DOHH2 (cell line): ENCODE measurements around the gene ARHGEF25.

Experiments
- EZH2phosphoT487 ChIP-seq: fragments of 200-600 bp; sonication (generic); IDR thresholded peaks from 2 replicates; pipeline ENCODE4 v1.6.1; 2017; ENCODE audit warnings: borderline replicate concordance, mild to moderate bottlenecking, antibody characterized with exemption, low read length, moderate library complexity, mixed read lengths
- TF ChIP-seq, protein P1 (sequence below): fragments of 200-600 bp; sonication (generic); IDR thresholded peaks from one replicate; pipeline ENCODE4 v1.5.1; 2014; ENCODE audit warnings: antibody characterized with exemption, mild to moderate bottlenecking, low read depth, low read length; ENCODE audit not compliant: poor library complexity, severe bottlenecking

DNA sequence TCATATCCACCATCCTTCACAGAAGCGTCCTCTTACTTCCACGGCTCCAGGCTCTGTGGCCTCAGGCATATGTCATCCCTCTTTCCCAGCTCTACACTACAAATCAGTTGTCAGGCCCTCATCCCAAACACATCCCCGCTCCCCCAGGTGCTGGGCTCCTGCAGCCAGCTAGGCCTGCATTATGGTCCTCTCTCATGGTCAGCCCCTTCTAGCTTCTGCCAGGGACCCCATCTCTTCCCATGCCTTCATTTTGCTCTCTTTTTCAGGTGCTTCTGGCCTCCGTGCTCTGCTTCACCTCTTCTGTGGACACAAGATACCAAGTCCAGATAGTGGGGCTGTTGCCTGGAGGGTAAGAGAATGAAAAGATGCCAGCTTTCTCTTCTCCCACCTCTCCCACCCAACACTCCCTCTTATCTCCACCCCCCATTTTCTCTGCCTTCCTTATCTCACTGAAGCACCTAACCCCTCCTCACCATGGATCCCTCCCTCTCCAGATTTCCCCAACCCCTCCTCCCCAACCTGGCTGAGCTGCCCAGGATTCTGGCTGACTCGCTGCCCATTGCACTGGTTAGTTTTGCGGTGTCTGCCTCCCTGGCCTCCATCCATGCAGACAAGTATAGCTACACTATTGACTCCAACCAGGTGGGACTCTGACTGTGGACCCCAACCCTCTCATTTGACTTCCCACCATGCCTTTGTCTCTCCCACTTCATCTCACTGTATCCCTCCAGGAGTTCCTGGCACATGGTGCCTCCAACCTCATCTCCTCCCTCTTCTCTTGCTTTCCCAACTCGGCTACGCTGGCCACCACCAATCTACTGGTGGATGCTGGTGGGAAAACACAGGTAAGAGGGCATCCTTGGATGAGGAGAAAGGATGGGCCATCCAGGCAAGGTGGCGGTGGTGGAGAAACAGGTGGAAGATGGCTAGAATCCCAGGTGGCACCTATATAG lies 11.3 kb downstream of the ARHGEF25 start:
- TF ChIP-seq, protein P1, sequence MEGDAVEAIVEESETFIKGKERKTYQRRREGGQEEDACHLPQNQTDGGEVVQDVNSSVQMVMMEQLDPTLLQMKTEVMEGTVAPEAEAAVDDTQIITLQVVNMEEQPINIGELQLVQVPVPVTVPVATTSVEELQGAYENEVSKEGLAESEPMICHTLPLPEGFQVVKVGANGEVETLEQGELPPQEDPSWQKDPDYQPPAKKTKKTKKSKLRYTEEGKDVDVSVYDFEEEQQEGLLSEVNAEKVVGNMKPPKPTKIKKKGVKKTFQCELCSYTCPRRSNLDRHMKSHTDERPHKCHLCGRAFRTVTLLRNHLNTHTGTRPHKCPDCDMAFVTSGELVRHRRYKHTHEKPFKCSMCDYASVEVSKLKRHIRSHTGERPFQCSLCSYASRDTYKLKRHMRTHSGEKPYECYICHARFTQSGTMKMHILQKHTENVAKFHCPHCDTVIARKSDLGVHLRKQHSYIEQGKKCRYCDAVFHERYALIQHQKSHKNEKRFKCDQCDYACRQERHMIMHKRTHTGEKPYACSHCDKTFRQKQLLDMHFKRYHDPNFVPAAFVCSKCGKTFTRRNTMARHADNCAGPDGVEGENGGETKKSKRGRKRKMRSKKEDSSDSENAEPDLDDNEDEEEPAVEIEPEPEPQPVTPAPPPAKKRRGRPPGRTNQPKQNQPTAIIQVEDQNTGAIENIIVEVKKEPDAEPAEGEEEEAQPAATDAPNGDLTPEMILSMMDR = no peak
- no peak for TF ChIP-seq EZH2phosphoT487
